ENCODE data around the gene SIRPA.

DNA sequence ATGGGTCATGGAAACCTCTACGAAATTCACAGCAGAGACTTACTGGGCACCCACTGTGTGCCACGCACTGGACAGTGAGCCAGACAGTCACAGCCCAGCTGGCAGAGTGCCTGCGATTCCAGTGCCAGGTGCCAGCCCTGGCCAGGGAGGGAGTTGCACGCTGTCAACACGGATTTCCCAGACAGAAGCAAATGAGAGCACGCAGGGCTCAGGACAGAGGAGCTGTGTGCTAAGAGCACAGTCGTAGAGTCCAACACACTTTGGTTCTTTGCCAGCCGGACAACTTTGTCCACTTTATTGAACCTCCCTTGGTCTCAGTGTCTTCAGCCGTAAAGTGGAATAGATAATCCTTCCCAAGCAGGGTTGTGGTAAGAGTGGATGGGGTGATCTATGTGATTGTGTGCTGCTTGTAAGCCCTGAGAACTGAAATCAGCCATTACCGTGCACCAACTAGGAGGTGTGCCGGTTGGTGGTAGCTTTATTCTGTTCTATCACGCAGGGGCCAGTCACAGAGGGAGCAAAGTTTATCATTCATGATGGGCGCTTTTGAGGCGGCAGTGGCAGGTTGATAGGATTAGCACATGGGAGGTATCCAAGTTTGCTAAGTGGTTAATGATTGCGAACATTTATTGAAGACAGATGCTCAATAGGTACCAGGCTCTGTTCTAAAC is 40.6 kb downstream of the SIRPA start:
- TF ChIP-seq, protein P1, sequence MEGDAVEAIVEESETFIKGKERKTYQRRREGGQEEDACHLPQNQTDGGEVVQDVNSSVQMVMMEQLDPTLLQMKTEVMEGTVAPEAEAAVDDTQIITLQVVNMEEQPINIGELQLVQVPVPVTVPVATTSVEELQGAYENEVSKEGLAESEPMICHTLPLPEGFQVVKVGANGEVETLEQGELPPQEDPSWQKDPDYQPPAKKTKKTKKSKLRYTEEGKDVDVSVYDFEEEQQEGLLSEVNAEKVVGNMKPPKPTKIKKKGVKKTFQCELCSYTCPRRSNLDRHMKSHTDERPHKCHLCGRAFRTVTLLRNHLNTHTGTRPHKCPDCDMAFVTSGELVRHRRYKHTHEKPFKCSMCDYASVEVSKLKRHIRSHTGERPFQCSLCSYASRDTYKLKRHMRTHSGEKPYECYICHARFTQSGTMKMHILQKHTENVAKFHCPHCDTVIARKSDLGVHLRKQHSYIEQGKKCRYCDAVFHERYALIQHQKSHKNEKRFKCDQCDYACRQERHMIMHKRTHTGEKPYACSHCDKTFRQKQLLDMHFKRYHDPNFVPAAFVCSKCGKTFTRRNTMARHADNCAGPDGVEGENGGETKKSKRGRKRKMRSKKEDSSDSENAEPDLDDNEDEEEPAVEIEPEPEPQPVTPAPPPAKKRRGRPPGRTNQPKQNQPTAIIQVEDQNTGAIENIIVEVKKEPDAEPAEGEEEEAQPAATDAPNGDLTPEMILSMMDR (conservative IDR thresholded peaks at IDR 0.05; ENCODE audit: low read depth, low read length) = no peak
- TF ChIP-seq EZH2 (IDR thresholded peaks at IDR 0.05; ENCODE audit: low read length, unreplicated experiment) = no peak

Measured in PC-3 (cell line).